ENCODE results near the gene CLIP1.

The CLIP1 gene

GRCh38 chr12:122238861-122239260 lies 183.6 kb downstream of the CLIP1 start:
- no peak for DNase-seq

GRCh38 chr12:122235741-122236140 lies 186.7 kb downstream of the CLIP1 start:
- no peak for DNase-seq

- DNase-seq: no peak
These were observed 189.8 kb downstream of the CLIP1 start for GRCh38 chr12:122232691-122233090.

GRCh38 chr12:122230798-122231197 lies 191.7 kb downstream of the CLIP1 start:
- no peak for DNase-seq

- DNase-seq: no peak
These were observed 194.4 kb downstream of the CLIP1 start for GRCh38 chr12:122228092-122228491.

- peak; percentile 82 for DNase-seq
These were observed 195.1 kb downstream of the CLIP1 start for GRCh38 chr12:122227341-122227740.

- DNase-seq: no peak
These were observed 195.9 kb downstream of the CLIP1 start for GRCh38 chr12:122226366-122227125.

- peak; percentile 100 for DNase-seq
These were observed 196.6 kb downstream of the CLIP1 start, which contains the start of gene DIABLO for GRCh38 chr12:122225683-122226365. Gene DIABLO (minus strand): TSS chr12:122226052. CDS start chr12:122226014, 38 bp downstream.

Data from CD4-positive, alpha-beta T cell treated with Interleukin-12 subunit alpha and Interleukin-12 subunit beta, for 1 hour (primary cell).